ENCODE results near the gene CDH13.

CDH13 gene

GRCh38 chr16:83515395-83515794 is 888.6 kb downstream of the CDH13 start:
- DNase-seq (ENCODE audit: low read depth), result no peak

GRCh38 chr16:83516931-83517330 is 890.2 kb downstream of the CDH13 start:
- DNase-seq (ENCODE audit: low read depth), result no peak

GRCh38 chr16:83517398-83517797 is 890.6 kb downstream of the CDH13 start:
- no peak for DNase-seq (ENCODE audit: low read depth)

GRCh38 chr16:83520596-83520995 is 893.8 kb downstream of the CDH13 start:
- DNase-seq (ENCODE audit: low read depth), result no peak

- DNase-seq (ENCODE audit: low read depth), result no peak
These were observed 903.5 kb downstream of the CDH13 start for GRCh38 chr16:83530293-83530692.

- no peak for DNase-seq (ENCODE audit: low read depth)
These were observed 905.9 kb downstream of the CDH13 start for GRCh38 chr16:83532634-83533033.

GRCh38 chr16:83533193-83533592 is 906.4 kb downstream of the CDH13 start:
- DNase-seq (ENCODE audit: low read depth), result no peak

- no peak for DNase-seq (ENCODE audit: low read depth)
These were observed 911.9 kb downstream of the CDH13 start for GRCh38 chr16:83538707-83539106.

GRCh38 chr16:83539736-83540490 is 913.1 kb downstream of the CDH13 start:
- no peak for DNase-seq (ENCODE audit: low read depth)

GRCh38 chr16:83541231-83541630 is 914.5 kb downstream of the CDH13 start:
- no peak for DNase-seq (ENCODE audit: low read depth)

- DNase-seq (ENCODE audit: low read depth), result no peak
These were observed 915.7 kb downstream of the CDH13 start for GRCh38 chr16:83542491-83542890.

GRCh38 chr16:83549316-83550182 is 922.8 kb downstream of the CDH13 start:
- DNase-seq (ENCODE audit: low read depth), result no peak

- DNase-seq (ENCODE audit: low read depth), result no peak
These were observed 923.4 kb downstream of the CDH13 start for GRCh38 chr16:83550183-83550569.

GRCh38 chr16:83552228-83552627 is 925.5 kb downstream of the CDH13 start:
- DNase-seq (ENCODE audit: low read depth), result no peak

- no peak for DNase-seq (ENCODE audit: low read depth)
These were observed 926.2 kb downstream of the CDH13 start for GRCh38 chr16:83552930-83553329.

GRCh38 chr16:83554096-83554495 is 927.3 kb downstream of the CDH13 start:
- no peak for DNase-seq (ENCODE audit: low read depth)

GRCh38 chr16:83554540-83554939 is 927.8 kb downstream of the CDH13 start:
- DNase-seq (ENCODE audit: low read depth), result no peak

GRCh38 chr16:83561876-83562275 is 935.1 kb downstream of the CDH13 start:
- DNase-seq (ENCODE audit: low read depth), result no peak

GRCh38 chr16:83568345-83568744 is 941.6 kb downstream of the CDH13 start:
- no peak for DNase-seq (ENCODE audit: low read depth)

- DNase-seq (ENCODE audit: low read depth), result no peak
These were observed 947.6 kb downstream of the CDH13 start for GRCh38 chr16:83574388-83574787.

GRCh38 chr16:83577078-83577745 is 950.4 kb downstream of the CDH13 start:
- no peak for DNase-seq (ENCODE audit: low read depth)

GRCh38 chr16:83578171-83578570 is 951.4 kb downstream of the CDH13 start:
- DNase-seq (ENCODE audit: low read depth), result no peak

- DNase-seq (ENCODE audit: low read depth), result no peak
These were observed 952.3 kb downstream of the CDH13 start for GRCh38 chr16:83579027-83579426.

Measured in activated T-helper 1 cell treated with Interleukin-2 at 50 U/mL for 16 hours (primary cell).